ENCODE data around the gene FGFR3.

- TF ChIP-seq, protein P1, sequence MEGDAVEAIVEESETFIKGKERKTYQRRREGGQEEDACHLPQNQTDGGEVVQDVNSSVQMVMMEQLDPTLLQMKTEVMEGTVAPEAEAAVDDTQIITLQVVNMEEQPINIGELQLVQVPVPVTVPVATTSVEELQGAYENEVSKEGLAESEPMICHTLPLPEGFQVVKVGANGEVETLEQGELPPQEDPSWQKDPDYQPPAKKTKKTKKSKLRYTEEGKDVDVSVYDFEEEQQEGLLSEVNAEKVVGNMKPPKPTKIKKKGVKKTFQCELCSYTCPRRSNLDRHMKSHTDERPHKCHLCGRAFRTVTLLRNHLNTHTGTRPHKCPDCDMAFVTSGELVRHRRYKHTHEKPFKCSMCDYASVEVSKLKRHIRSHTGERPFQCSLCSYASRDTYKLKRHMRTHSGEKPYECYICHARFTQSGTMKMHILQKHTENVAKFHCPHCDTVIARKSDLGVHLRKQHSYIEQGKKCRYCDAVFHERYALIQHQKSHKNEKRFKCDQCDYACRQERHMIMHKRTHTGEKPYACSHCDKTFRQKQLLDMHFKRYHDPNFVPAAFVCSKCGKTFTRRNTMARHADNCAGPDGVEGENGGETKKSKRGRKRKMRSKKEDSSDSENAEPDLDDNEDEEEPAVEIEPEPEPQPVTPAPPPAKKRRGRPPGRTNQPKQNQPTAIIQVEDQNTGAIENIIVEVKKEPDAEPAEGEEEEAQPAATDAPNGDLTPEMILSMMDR (IDR thresholded peaks at IDR 0.05): no peak
- TF ChIP-seq POLR2A (IDR thresholded peaks at IDR 0.05): no peak
Observed at GRCh38 chr4:1753697-1754311, 39.3 kb upstream of the FGFR3 start.

Measured in Peyer's patch (tissue), 4 donors.